ENCODE data around the gene IGLL5.
"Not testable (repeated sequence)": the region's sequence is repeated elsewhere in the genome, so short reads cannot be mapped to it uniquely, and the experiment has no call there.

The IGLL5 gene

GRCh38 chr22:22916952-22917290 is 29.3 kb downstream of the IGLL5 start:
- DNase-seq, result no peak

DNA sequence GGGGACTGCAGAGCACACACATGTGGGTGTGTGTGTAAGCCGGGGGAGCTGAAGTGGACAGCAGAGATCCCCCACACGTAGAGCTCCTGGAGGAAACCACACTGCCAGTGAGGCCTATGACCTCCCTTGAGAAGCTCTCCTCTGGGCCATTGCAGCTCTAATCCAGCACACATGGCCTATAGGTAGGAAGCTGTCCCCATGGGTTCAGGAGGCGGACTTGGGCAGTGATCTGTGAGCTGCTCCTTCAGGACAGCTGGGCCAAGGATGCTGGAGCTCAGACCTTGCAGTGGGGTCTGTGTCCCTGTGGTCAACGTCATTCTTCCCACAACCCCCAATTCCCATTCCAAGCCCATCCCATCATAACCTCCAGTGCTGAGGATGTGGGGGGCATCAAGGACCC is 29.8 kb downstream of the IGLL5 start:
- no peak for DNase-seq

DNA sequence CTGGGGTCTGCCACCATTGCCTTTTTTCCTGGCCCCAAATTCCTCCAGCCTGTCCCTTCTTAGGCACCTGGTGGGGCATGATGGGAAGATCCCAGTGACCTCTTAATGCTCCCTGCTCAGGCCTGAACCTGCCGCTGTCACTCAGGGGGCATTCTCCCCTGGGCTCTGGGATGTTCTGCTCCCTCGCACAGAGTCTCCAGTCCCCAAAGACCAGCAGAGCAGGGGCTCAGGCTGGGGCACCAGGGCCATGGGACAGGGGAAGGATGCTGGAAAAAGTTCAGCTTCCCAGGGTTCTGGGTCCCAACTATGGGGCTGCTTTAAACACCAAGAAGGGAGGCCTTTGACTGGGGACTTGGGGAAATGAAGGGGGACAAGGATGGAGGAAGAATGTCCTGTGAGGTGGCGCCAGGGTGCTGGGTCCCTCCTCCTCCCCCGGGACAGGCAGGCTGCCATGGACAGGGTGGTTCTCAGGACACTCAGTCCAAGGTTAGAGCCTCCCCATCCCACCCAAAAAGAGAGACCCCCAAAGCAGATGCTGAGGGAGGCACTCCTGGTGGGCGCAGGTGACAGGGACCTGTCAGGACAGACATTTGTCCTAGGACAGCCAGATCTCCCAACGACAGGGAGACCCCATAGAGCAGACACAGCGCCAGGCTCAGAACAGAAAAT is 30.8 kb downstream of the IGLL5 start:
- DNase-seq, result no peak

DNA sequence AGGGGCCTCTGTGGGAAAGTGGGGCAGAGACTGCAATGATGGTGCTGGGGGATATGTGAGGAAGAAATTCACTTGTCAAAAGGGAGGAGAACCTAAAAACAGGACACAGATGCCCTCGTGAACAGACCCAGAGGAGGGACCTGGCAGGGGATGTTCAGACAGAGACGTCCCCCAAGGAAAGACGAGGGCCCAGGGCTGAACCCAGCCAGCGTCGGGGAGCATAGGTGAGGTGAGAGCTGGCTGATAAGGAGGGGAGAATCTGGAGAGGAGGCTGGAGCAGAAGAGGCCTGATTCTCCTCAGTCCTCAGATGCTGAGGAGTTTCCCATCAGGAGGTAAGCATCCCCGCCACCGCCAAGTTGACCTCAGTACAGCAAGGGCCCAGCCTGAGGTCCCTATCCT is 31.4 kb downstream of the IGLL5 start:
- no peak for DNase-seq

DNA sequence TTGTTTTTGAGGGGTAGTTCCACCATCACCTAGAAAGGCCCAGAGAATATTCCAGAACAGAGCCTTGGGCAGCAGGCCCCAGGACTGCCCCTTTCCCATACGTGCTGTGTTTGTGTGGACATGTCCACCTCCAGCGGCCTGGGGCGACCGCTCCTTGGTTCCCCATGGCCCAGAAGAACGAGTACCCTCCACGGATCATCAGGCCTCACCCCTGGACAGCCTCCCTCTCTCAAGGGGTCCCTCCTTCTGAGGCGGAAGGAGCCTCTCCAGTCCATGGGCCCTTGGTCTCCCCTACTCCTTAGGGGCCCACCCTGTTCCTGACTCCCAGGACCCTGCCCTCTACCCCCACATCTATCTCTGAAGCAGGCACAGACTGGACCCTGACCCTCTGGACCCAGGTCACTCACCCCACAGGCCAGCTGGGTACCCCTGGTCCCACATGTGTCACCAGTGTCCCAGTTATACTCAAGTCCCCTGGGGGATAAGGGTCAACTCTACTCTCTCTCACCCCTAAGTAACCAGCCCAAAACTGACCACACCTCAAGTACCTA is 32.6 kb downstream of the IGLL5 start:
- no peak for DNase-seq

GRCh38 chr22:22920910-22921550 is 33.4 kb downstream of the IGLL5 start:
- no peak for DNase-seq

- DNase-seq, result no peak
Observed at GRCh38 chr22:22921575-22921974, 34.0 kb downstream of the IGLL5 start.

DNA sequence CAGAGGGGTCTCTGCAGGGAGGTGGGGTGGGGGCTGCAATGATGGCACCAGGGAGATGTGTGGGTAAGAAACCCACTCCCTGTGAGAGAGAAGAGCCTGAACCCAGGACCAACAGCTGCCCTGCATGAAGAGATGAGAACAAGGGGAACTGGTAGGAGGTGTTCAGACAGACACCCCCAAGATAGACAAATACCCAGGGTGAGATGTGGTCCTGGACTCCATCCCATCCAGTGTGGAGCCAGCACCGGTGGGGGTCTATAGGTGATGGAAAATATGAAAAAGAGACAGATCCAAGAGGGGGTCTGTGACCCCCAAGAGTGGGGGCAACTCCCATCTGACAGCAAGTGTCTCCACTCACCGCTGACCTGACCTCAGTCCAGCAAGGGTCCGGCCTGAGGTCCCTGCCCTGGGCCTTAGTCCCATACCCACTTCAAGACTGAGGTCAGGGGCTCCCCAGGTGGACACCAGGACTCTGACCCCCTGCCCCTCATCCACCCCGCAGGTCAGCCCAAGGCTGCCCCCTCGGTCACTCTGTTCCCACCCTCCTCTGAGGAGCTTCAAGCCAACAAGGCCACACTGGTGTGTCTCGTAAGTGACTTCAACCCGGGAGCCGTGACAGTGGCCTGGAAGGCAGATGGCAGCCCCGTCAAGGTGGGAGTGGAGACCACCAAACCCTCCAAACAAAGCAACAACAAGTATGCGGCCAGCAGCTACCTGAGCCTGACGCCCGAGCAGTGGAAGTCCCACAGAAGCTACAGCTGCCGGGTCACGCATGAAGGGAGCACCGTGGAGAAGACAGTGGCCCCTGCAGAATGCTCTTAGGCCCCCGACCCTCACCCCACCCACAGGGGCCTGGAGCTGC is 34.7 kb downstream of the IGLL5 start:
- DNase-seq, result not testable (repeated sequence)

DNA sequence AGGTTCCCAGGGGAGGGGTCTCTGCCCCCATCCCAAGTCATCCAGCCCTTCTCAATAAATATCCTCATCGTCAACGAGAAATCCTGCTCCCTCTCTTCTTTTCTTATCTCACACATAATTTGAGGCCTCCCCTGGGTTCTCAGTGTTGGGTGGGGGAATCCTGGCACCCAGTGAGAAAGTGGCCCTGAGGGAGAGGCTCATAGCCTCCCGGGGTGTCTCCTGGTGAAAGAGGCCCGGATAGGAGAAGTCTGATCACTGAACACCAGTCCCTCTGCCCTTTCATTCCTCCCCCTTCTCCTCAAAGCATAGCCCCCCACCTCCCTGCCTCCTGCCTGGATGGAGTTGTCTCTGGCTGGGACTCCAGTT is 35.3 kb downstream of the IGLL5 start:
- DNase-seq, result no peak

GRCh38 chr22:22923379-22923778 is 35.8 kb downstream of the IGLL5 start:
- no peak for DNase-seq

GRCh38 chr22:22923930-22924329 is 36.3 kb downstream of the IGLL5 start:
- no peak for DNase-seq

DNA sequence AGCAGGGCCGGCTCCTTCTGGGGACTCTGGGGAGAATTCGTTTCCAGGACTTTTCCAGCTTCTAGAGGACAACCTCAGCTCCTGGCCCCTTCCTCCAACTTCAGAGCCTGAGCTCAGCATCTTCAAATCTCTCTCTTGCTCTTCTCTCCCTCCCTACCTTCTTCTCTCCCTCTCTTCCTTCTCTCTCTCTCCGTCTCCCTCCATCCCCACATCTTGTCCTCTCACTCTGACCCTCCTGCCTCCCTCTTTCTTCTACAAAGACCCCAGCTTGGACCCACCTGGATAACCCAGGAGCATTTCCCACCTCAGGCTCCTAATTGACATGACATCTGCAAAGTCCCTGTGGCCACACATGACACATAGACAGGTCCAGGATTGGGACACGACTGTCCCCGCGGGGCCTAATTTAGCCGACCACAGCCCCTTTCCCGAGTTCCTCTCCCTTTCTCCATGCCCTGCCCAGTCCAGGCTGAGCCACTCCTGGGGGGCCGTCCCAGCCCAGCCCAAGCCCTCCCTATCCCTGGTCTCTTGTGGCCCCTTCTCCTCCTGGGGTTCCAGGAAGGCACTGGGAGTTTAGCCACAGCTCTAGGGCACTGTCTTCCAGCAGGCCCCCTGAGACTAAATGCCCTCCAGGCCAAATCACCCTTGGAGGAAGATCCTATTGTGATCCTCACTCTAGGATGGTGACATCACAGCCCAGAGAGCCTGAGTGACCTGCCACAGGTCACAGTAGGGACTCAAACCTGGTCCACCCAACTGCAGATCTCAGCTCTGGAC is 36.9 kb downstream of the IGLL5 start:
- DNase-seq, result no peak

DNA sequence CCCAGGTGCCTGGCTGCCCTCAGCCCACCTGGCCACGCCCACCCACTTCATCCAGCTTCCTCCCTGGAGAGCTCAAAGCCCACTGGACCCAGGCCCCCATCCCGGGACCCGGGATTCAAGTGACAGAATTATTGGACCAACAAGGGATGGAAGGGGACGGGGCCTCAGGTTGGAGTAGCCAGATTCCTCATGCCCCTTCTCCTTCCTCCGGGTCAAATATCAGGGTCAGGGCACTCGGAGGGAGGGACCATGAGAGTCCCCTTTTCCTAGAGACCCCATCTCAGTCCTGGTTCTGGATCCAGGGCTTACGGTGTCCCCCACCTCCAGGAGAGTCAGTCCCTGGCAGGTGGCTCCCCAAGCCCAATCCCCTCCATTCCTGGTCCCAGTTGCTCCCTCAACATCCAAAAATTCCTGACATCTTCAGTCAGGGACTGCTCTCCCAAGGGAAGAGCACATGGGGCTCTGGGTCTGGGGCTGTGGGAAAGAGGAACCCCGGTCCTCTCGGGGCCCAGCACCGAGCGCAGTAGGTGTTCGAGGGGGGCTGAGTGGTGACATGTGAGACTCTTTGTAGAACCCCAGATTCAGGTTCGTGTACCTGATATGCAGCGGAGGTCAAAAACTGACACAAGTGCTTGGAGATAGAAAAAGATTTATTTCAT is 37.7 kb downstream of the IGLL5 start:
- DNase-seq, result no peak

- no peak for DNase-seq
Observed at GRCh38 chr22:22925805-22926369, 38.3 kb downstream of the IGLL5 start.

GRCh38 chr22:22926370-22927195 is 39.0 kb downstream of the IGLL5 start:
- no peak for DNase-seq

- DNase-seq, result no peak
Observed at GRCh38 chr22:22927196-22927887, 39.7 kb downstream of the IGLL5 start.

GRCh38 chr22:22927888-22928665 is 40.5 kb downstream of the IGLL5 start:
- no peak for DNase-seq

- peak; percentile 18 to 19 for DNase-seq
Observed at GRCh38 chr22:22928666-22929380, 41.2 kb downstream of the IGLL5 start.

Measured in stimulated activated CD4-positive, alpha-beta T cell treated with anti-CD3 and anti-CD28 coated beads, Interleukin-2, amount 100 ng/mL, for 48 hours (primary cell).